HG03575 (cell line): ENCODE data around the gene GCNT2.
"Not testable (repeated sequence)": the region's sequence is repeated elsewhere in the genome, so short reads cannot be mapped to it uniquely, and the experiment has no call there.

Experiments
- ATAC-seq: cut with Tn5 transposase; IDR thresholded peaks from one replicate; pipeline ENCODE4 v1.9.1; 2021; ENCODE audit not compliant: unreplicated experiment, insufficient number of reproducible peaks, low FRiP score; ENCODE audit errors: extremely low read depth

The GCNT2 gene

GRCh38 chr6:10626154-10626741, 105.1 kb downstream of the GCNT2 start:
- no peak for ATAC-seq

GRCh38 chr6:10627800-10628199, 106.6 kb downstream of the GCNT2 start:
- no peak for ATAC-seq

DNA sequence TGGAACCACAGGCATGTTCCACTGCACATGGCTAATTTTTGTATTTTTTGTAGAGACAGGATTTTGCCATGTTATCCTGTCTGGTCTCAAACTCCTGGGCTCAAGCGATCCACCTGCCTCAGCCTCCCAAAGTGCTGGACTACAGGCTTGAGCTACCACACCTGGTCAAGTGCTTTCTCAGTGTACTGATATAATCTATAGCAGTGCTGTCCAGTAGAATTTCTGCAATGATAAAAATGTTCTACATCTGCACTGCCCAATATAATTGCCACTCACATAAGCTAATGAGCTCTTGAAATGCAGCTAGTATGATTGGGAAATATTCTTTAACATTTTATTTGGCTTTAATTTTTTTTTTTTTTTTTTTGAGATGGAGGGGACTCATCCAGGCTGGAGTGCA, 109.0 kb downstream of the GCNT2 start:
- no peak for ATAC-seq

DNA sequence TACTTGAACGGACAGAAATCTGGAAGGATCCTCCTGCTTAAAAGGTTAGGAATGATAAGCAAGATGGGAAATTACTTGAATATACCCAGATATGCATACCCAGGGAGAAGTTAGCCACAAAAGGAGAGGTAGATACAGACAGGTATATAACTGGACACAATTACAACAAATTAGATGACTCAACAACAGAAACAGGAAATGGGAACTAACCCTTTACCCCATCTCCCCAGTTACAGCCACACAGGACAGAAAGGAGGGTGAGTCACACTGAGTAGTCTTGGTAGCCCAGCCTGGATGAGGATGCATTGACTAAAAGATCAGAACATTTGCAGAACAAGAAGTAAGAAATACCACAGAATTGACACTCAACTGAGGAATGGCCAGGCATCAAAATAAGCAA, 112.1 kb downstream of the GCNT2 start:
- peak; percentile 86 for ATAC-seq

DNA sequence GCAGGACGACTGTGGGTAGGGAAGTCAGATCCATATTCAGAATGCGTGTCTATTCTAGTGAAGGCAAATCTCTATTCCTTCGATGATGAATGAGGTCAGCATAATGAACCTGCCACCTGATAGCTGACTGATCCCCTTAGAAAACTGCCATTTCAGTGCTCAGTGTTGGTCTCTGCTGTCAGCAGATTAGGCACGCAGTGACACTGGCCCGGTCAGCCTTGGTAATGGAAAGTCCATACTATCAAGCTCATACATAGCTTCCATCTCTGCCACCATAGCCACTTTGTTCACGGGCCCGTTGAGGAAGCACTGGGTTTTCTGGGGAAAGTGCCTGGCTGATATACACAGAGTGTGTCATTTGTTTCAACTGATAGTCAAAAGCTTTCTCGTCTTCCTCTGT, 119.3 kb downstream of the GCNT2 start:
- no peak for ATAC-seq

DNA sequence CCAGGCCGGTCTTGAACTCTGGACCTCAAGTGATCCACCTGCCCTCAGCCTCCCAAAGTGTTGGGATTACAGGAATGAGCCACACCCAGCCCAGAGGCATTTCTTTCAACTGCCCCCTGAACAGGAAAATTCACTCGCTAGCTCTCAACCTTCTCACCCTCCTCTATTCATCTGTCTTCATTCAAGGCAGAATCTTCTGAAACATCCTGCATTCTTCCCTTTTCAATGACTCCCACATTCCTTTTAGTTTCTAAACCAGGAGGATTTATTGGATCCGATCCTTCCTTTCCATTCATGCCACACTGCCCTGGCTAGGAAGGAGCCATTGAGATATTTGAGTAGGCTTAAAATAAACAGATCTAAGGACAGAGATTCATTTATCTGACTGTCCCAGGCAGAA, 120.4 kb downstream of the GCNT2 start:
- no peak for ATAC-seq

- ATAC-seq, result peak; percentile 68
These were observed 122.1 kb downstream of the GCNT2 start for GRCh38 chr6:10643201-10643651.

- no peak for ATAC-seq
These were observed 123.1 kb downstream of the GCNT2 start for GRCh38 chr6:10644225-10644624.

GRCh38 chr6:10655508-10656055, 134.4 kb downstream of the GCNT2 start:
- ATAC-seq, result no peak

DNA sequence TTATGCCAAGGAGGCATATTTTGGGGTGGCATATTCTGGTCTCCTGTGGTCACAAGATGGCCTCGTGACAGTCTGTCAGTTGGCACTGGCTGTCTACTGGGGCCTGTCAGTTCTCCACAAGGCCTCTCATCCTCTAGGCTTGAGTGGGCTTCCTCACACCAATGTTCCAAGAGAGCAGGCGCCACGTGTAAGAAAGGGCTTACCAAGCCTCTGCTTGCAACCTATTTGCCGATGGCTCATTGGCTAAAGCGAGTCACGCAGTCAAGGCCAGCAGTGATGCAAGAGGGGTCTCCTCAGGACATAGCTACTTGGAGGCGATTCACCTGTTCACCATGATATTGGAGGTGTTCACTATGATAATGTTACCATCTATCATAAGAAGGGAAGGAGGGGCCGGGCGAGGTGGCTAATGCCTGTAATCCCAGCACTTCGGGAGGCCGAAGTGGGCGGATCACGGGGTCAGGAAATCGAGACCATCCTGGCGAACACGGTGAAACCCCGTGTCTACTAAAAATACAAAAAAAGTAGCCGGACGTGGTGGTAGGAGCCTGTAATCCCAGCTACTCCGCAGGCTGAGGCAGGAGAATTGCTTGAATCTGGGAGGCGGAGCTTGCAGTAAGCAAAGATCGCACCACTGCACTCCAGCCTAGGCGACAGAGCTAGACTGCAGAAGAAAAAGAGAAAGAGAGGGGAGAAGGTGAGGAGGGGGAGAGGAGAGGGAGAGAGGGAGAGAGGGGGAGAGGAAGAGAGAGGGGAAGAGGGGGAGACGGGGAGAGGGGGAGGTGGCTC, 138.0 kb downstream of the GCNT2 start:
- ATAC-seq, result no peak

GRCh38 chr6:10659699-10660348, 138.7 kb downstream of the GCNT2 start:
- ATAC-seq, result no peak

GRCh38 chr6:10660431-10661191, 139.5 kb downstream of the GCNT2 start:
- not testable (repeated sequence) for ATAC-seq

DNA sequence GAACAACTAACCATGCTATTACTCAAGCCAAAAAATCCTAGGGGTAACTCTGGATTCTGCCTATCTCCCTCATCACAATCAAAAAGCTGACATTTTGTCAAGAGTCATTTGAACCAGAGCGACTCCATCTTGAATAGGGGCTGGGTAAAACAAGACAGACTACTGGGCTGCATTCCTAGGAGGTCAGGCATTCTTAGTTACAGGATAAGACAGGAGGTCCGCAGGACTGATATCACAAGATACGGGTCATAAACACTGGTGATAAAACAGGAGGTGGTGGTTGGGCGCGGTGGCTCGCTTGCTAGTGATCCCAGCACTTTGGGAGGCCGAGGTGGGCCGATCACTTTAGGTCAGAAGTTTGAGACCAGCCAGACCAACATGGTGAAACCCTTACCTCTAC, 141.1 kb downstream of the GCNT2 start:
- no peak for ATAC-seq

- no peak for ATAC-seq
These were observed 141.6 kb downstream of the GCNT2 start for GRCh38 chr6:10662742-10663141.

DNA sequence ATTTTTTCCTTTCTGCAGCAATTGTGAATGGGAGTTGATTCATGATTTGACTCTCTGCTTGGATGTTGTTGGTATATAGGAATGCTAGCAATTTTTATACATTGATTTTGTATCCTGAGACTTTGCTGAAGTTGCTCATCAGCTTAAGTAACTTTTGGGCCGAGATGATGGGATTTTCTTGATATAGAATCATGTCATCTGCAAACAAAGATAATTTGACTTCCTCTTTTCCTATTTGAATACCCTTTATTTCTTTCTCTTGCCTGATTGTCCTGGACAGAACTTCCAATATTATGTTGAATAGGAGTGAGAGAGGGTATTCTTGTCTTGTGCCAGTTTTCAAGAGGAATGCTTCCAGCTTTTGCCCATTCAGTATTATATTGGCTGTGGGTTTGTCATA, 144.4 kb downstream of the GCNT2 start:
- not testable (repeated sequence) for ATAC-seq

DNA sequence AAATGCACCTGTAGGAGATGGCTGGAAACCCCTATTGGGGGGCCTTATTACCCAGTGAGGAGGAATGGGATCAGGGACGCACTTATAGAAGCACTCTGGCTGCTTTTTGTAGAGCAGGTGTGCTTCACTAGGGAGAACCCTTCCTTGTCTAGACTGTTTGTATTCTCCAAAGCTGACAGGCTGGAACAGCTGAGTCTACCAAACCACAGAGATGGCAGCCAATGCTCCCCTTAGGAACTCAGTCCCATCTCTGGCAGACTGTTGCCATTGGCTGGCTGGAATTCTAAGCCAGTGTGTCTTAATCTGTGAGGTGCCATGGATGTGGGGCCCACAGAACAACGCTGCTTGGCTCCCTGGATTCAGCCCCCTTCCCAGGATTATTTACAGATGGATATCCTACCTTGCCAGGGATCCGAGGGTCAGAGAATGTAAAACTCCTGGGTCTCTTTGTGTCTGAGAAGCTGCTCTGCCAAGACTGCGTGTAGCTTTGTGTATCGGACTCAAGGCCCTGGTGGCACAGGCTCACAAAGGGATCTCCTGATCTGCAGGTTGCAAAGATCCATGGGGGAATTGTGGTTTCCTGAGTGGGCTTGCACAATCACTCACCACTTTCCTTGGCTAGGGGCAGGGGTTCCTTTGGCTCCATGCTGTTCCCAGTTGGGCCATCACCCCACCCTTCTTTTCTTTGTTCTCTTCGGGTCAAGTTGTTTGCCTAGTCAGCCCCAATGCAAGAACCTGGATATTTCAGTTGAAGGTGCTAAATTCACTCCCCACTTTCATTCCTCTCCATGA, 147.2 kb downstream of the GCNT2 start:
- ATAC-seq, result no peak

DNA sequence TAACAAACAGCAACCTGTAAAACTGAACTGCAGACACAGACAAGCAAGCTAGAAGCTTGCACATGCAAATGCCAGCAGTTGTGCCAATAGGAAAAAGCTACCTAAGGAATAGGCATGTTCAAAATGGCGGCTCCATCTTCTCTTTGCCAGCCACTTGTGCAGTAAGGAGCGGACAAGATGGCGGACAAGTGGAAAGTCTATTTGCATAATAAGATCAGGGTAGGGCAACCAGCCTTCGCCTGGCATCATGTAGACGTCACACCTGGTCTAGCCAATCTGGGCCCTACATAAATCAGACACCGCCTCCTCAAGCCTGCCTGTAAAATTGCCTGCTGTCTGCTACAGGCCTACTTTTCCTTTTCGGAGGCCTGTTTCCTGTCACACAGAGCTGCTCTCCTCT, 155.3 kb downstream of the GCNT2 start:
- no peak for ATAC-seq

DNA sequence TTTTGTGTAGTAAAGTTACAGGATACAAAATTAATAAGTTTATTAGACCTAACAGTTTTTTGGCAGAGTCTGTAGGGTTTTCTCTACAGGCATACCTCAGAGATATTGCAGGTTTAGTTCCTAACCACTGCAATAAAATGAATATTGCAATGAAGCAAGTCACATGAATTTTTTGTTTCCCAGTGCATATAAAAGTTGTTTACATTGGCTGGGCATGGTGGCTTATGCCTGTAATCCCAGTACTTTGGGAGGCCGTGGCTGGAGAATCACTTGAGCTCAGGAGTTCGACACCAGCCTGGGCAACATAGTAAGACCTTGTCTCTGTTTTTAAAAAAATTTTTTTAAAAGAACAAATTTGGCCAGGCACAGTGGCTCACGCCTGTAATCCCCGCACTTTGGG, 157.3 kb downstream of the GCNT2 start:
- ATAC-seq, result no peak
